HepG2 (cell line): ENCODE measurements around the gene NRL. TPM values are rescaled to one million over a fixed set of nuclear protein-coding genes. Genes with fewer than 3 reads are reported as not detected.
A peak's percentile ranks its signal among the peaks of the same experiment; 100 is the strongest.

Experiments
- ATAC-seq: fragments of 200-7000 bp; cut with Tn5 transposase; 3 replicates; pipeline ENCODE4 v1.9.1; 2020; ENCODE audit warnings: mild to moderate bottlenecking, moderate library complexity
- BruUV-seq: library from RNA; stranded (reverse); fragments of 400-500 nt; replicated peaks from 2 replicates; lab custom pipeline; 2021; lab: Mats Ljungman, UMichigan
- CTCF ChIA-PET: fragments of 300-600 bp; formaldehyde crosslinking; extraction: SDS; loops from one replicate; lab custom pipeline; 2021; ENCODE audit warnings: low total read pairs, inconsistent platforms, low intra/inter-chr PET ratio; lab: Yijun Ruan, JAX
- POLR2A ChIA-PET: fragments of 350-600 bp; sonication (Branson Sonifier 250); formaldehyde crosslinking; loops from one replicate; lab custom pipeline; 2020; ENCODE audit warnings: antibody characterized with exemption, inconsistent platforms; lab: Yijun Ruan, JAX
- DNase-seq: peaks from one replicate; pipeline ENCODE4 v3.0.0-alpha.2; 2015; ENCODE audit warnings: low spot score
- FAIRE-seq: peaks from 3 replicates; lab custom pipeline; 2011; peaks lifted over from hg19 to GRCh38; lab: Jason Lieb, UNC
- H2AFZ ChIP-seq: one replicate; pipeline ENCODE4 v1.6.1; 2011; ENCODE audit warnings: low read length, inconsistent platforms
- H3K27ac ChIP-seq: fragments of 300-600 bp; 3 replicates; pipeline ENCODE4 v1.8.0; 2011; ENCODE audit warnings: mixed run types, mild to moderate bottlenecking, mixed read lengths, low read length, inconsistent platforms; ENCODE audit not compliant: insufficient read depth; ENCODE audit errors: extremely low read length
- H3K27me3 ChIP-seq, 2 experiments: fragments of 200-600 bp in 1 of 2; 2 replicates in 1 of 2; 3 replicates in 1 of 2; pipeline versions ENCODE4 v1.6.0 to v1.8.0; 2011; ENCODE audit warnings: low read length in 2 of 2, mild to moderate bottlenecking in 2 of 2, moderate library complexity in 2 of 2, inconsistent platforms in 1 of 2; ENCODE audit not compliant: insufficient read depth in 2 of 2, control insufficient read depth in 1 of 2
- H3K36me3 ChIP-seq, 2 experiments: fragments of 200-600 bp in 1 of 2; replicated peaks in 1 of 2; 2 replicates in 1 of 2; 3 replicates in 1 of 2; pipeline versions ENCODE4 v1.5.1 to v1.8.0; 2011; ENCODE audit warnings: low read length in 2 of 2, inconsistent platforms in 1 of 2; ENCODE audit not compliant: insufficient read depth in 2 of 2, control insufficient read depth in 1 of 2
- H3K4me1 ChIP-seq: 2 replicates; pipeline ENCODE4 v1.5.1; 2012; ENCODE audit warnings: low read length, inconsistent platforms; ENCODE audit not compliant: insufficient read depth
- H3K4me2 ChIP-seq: 2 replicates; pipeline ENCODE4 v1.6.0; 2011; ENCODE audit warnings: low read depth, low read length, inconsistent platforms
- H3K4me3 ChIP-seq, 3 experiments: fragments of 200-600 bp in 1 of 3; sonication (generic), shearing (Covaris generic) in 1 of 3; replicated peaks in 1 of 3; 2 replicates each; pipeline ENCODE4 v1.5.1; 2011 to 2016; ENCODE audit warnings: low read length in 3 of 3, inconsistent platforms in 2 of 3, low read depth in 2 of 3, mild to moderate bottlenecking in 2 of 3, control low read depth in 1 of 3, mixed read lengths in 1 of 3; ENCODE audit not compliant: insufficient read depth in 1 of 3
- H3K79me2 ChIP-seq: one replicate; pipeline ENCODE4 v1.6.1; 2011; ENCODE audit warnings: low read length, inconsistent platforms; ENCODE audit not compliant: insufficient read depth
- H3K9ac ChIP-seq: 2 replicates; pipeline ENCODE4 v1.6.0; 2011; ENCODE audit warnings: mild to moderate bottlenecking, low read depth, low read length, inconsistent platforms; ENCODE audit not compliant: insufficient read depth
- H3K9me3 ChIP-seq: 2 replicates; pipeline ENCODE4 v1.5.1; 2012; ENCODE audit warnings: mild to moderate bottlenecking, low read length
- H4K20me1 ChIP-seq: 2 replicates; pipeline ENCODE4 v1.6.0; 2011; ENCODE audit warnings: inconsistent platforms, mild to moderate bottlenecking, low read length, moderate library complexity; ENCODE audit not compliant: insufficient read depth
- DBP ChIP-seq: sonication (generic); formaldehyde crosslinking; IDR thresholded peaks from 2 replicates; pipeline ENCODE4 v1.4.0; 2020; ENCODE audit warnings: missing genetic modification reagents; ENCODE audit errors: not compliant biosample characterization
- E2F5 ChIP-seq: sonication (generic); formaldehyde crosslinking; conservative IDR thresholded peaks from 2 replicates; pipeline ENCODE4 v1.4.0; 2020; ENCODE audit warnings: missing genetic modification reagents
- FOXC1 ChIP-seq: sonication (generic); formaldehyde crosslinking; IDR thresholded peaks from 2 replicates; pipeline ENCODE4 v1.8.0; 2022; ENCODE audit warnings: mild to moderate bottlenecking, missing genetic modification reagents, borderline replicate concordance
- KMT2B ChIP-seq: IDR thresholded peaks from 2 replicates; pipeline ENCODE4 v1.6.1; 2016; ENCODE audit warnings: missing genetic modification reagents, missing compliant biosample characterization
- MXD4 ChIP-seq: IDR thresholded peaks from 2 replicates; pipeline ENCODE4 v1.6.1; 2016; ENCODE audit warnings: mild to moderate bottlenecking, missing biosample characterization, missing genetic modification reagents
- MYC ChIP-seq: sonication (generic); formaldehyde crosslinking; IDR thresholded peaks from 2 replicates; pipeline ENCODE4 v1.9.0; 2021; ENCODE audit warnings: missing genetic modification reagents, borderline replicate concordance
- NFIB ChIP-seq: sonication (generic); formaldehyde crosslinking; IDR thresholded peaks from 2 replicates; pipeline ENCODE4 v1.9.0; 2021; ENCODE audit warnings: missing genetic modification reagents, mild to moderate bottlenecking, borderline replicate concordance
- SAP130 ChIP-seq: IDR thresholded peaks from 2 replicates; pipeline ENCODE4 v1.6.1; 2016; ENCODE audit warnings: low read depth
- SNRNP70 ChIP-seq: fragments of 200-400 bp; formaldehyde crosslinking; IDR thresholded peaks from 2 replicates; pipeline ENCODE4 v1.6.1; 2017; ENCODE audit warnings: mild to moderate bottlenecking, low read depth, low read length, moderate library complexity
- TFDP1 ChIP-seq: IDR thresholded peaks from 2 replicates; pipeline ENCODE4 v1.6.1; 2016; ENCODE audit warnings: missing compliant biosample characterization, missing genetic modification reagents, borderline replicate concordance
- ZBTB10 ChIP-seq: sonication (generic); formaldehyde crosslinking; IDR thresholded peaks from 2 replicates; pipeline ENCODE4 v1.4.0; 2020; ENCODE audit warnings: missing genetic modification reagents, borderline replicate concordance
- ZBTB38 ChIP-seq: sonication (generic); formaldehyde crosslinking; IDR thresholded peaks from 2 replicates; pipeline ENCODE4 v1.5.1; 2020; ENCODE audit warnings: mild to moderate bottlenecking, missing genetic modification reagents
- ZBTB44 ChIP-seq: sonication (generic); formaldehyde crosslinking; IDR thresholded peaks from 2 replicates; pipeline ENCODE4 v1.4.0; 2020; ENCODE audit warnings: missing genetic modification reagents
- ZC3H4 ChIP-seq: sonication (generic); formaldehyde crosslinking; IDR thresholded peaks from 2 replicates; pipeline ENCODE4 v1.4.0; 2020; ENCODE audit warnings: missing genetic modification reagents, borderline replicate concordance
- ZNF121 ChIP-seq: sonication (generic); formaldehyde crosslinking; IDR thresholded peaks from 2 replicates; pipeline ENCODE4 v1.5.0; 2020; ENCODE audit warnings: mild to moderate bottlenecking, missing genetic modification reagents
- ZNF225 ChIP-seq: sonication (generic); formaldehyde crosslinking; IDR thresholded peaks from 2 replicates; pipeline ENCODE4 v1.4.0; 2020; ENCODE audit warnings: mild to moderate bottlenecking, missing genetic modification reagents
- ZNF235 ChIP-seq: sonication (generic); formaldehyde crosslinking; IDR thresholded peaks from 2 replicates; pipeline ENCODE4 v1.8.1; 2023; ENCODE audit warnings: mild to moderate bottlenecking, missing genetic modification reagents, borderline replicate concordance
- ZNF572 ChIP-seq: sonication (generic); formaldehyde crosslinking; IDR thresholded peaks from 2 replicates; pipeline ENCODE4 v1.5.1; 2020; ENCODE audit warnings: mild to moderate bottlenecking, missing genetic modification reagents
- WGBS: methylation state at CpG from one replicate; pipeline ENCODE4 v1.1.6; 2017; ENCODE audit warnings: low lambda C conversion rate; 5-methylcytosine and 5-hydroxymethylcytosine counted together
- in situ Hi-C: cut with HindIII; loops from 2 replicates; pipeline ENCODE4 v1.10.0; 2017; ENCODE audit warnings: low pct_unique_long_range_greater_than_20kb; ENCODE audit not compliant: extremely low pct_ligation_motif_present
- intact Hi-C: fragments of 100-400 bp; cut with micrococcal nuclease; formaldehyde crosslinking; loops from one replicate; pipeline ENCODE4 v1.10.0; 2022; ENCODE audit not compliant: unreplicated experiment
- polyA plus RNA-seq, 8 experiments: library from polyadenylated mRNA; depleted of rRNA in 3 of 8; stranded (reverse) in 7 of 8; unstranded in 1 of 8; fragments of >200 nt; fragmentation: Illumina TruSeq in 4 of 8; extraction: Trizol in 4 of 8; gene quantifications; 2 replicates each; pipeline versions ENCODE4 v1.2.1 to v1.2.3, GENCODE V29; 2011 to 2016; ENCODE audit warnings: low read depth in 4 of 8, missing spikeins in 1 of 8, mixed read lengths in 1 of 8; ENCODE audit not compliant: insufficient read depth in 1 of 8
- total RNA-seq, 5 experiments: library from RNA; depleted of rRNA; stranded (reverse); fragments of >200 nt; fragmentation: Illumina TruSeq; extraction: Trizol; gene quantifications; 2 replicates each; pipeline ENCODE4 v1.2.3, GENCODE V29; 2016; ENCODE audit warnings: low read depth in 1 of 5

NRL gene
- total and polyA plus RNA-seq, 2 of the 13 experiments (the other 11 are each of a cell fraction or from before 2014, with no cell fraction given) = 2.5 to 4.7 TPM

GRCh38 chr14:24063263-24063836 lies 51.4 kb downstream of the NRL start:
- no peak overlapping the region for H3K4me3 ChIP-seq

More at GRCh38 chr14:24063263-24063836, 51.4 kb downstream of the NRL start:
- in situ Hi-C loops = no loop called here
- Histone ChIP-seq H3K4me2 (no peak overlapping the region), H3K4me1 (peaks cover 53% of the 10 kb centered on the region)
- POLR2A ChIA-PET = interaction anchor here (0.7 to 9.6 kb wide), 4 partner anchors 18 to 51 kb away, joined by 3 to 226 read pairs (median 12); partner anchors contain the start of genes DCAF11, NRL and PCK2
- no peak for DNase-seq
- FAIRE-seq = no peak
- TF ChIP-seq TFDP1 = no peak
- TF ChIP-seq NFIB (CRISPR knock-in tag) = 0 out of 2 replicates have a peak, but pooled peaks have one; percentile 44
- TF ChIP-seq MYC (CRISPR knock-in tag) = no peak
- 0 out of 2 replicates have a peak, but pooled peaks have one; percentile 36 for TF ChIP-seq ZNF235 (CRISPR knock-in tag)
- TF ChIP-seq FOXC1 (CRISPR knock-in tag) = no peak
- no peak for TF ChIP-seq ZBTB44
- no peak for TF ChIP-seq KMT2B (CRISPR knock-in tag)
- TF ChIP-seq DBP (CRISPR knock-in tag) = no peak
- no peak for TF ChIP-seq ZNF225
- TF ChIP-seq ZNF121 (CRISPR knock-in tag) = no peak
- TF ChIP-seq ZNF572 = no peak
- no peak for TF ChIP-seq ZC3H4 (CRISPR knock-in tag)
- TF ChIP-seq SNRNP70 = no peak
- no peak for TF ChIP-seq ZBTB10 (CRISPR knock-in tag)
- TF ChIP-seq SAP130 = no peak
- TF ChIP-seq ZBTB38 (CRISPR knock-in tag) = no peak
- TF ChIP-seq MXD4 (CRISPR knock-in tag) = no peak
- no peak for TF ChIP-seq E2F5 (CRISPR knock-in tag)
- TF ChIP-seq, all 625 proteins: peak for 2
- H3K9me3 ChIP-seq = no peaks in the 10 kb centered on the region
- H2AFZ ChIP-seq = no peak overlapping the region
- no peak overlapping the region for H3K9ac ChIP-seq
- no peaks in the 10 kb centered on the region for H3K36me3 ChIP-seq
- no peaks in the 10 kb centered on the region for H3K79me2 ChIP-seq
- CTCF ChIA-PET = no interaction called here
- no TSS peak for BruUV-seq
- 42% methylated on average over 4 of the region's 4 CpGs for WGBS
- no peak for ATAC-seq
- peaks cover 5 to 13% of the 10 kb centered on the region in 2 experiments; a peak in 3 of 5 replicates for H3K27me3 ChIP-seq
- H3K27ac ChIP-seq = no peak overlapping the region
- intact Hi-C loops = no loop called here
- H4K20me1 ChIP-seq = no peaks in the 10 kb centered on the region
